H1 (cell line): ENCODE measurements around the gene OXA1L.

Source experiments
- POLR2A ChIP-seq, 2 experiments: IDR thresholded peaks; 1 replicate in 1 of 2; 2 replicates in 1 of 2; pipeline ENCODE4 v1.6.1; 2011; ENCODE audit warnings: low read depth in 2 of 2, low read length in 2 of 2, mild to moderate bottlenecking in 2 of 2; ENCODE audit errors: control extremely low read depth in 1 of 2
- TF ChIP-seq, protein P1 (sequence below): IDR thresholded peaks from 2 replicates; pipeline ENCODE4 v1.6.1; 2012; ENCODE audit warnings: low read length, inconsistent platforms

- TF ChIP-seq POLR2A (IDR thresholded peaks at IDR 0.05; ENCODE audit: control extremely low read depth in 1 of 2, low read depth in 2 of 2, low read length in 2 of 2): no peak
- TF ChIP-seq, protein P1, sequence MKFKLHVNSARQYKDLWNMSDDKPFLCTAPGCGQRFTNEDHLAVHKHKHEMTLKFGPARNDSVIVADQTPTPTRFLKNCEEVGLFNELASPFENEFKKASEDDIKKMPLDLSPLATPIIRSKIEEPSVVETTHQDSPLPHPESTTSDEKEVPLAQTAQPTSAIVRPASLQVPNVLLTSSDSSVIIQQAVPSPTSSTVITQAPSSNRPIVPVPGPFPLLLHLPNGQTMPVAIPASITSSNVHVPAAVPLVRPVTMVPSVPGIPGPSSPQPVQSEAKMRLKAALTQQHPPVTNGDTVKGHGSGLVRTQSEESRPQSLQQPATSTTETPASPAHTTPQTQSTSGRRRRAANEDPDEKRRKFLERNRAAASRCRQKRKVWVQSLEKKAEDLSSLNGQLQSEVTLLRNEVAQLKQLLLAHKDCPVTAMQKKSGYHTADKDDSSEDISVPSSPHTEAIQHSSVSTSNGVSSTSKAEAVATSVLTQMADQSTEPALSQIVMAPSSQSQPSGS: no peak
Measured at GRCh38 chr14:22776215-22776614, 9.7 kb downstream of the OXA1L start.
